Measurements from ENCODE around the gene SHROOM2. TPM values are rescaled to one million over a fixed set of nuclear protein-coding genes. Genes with fewer than 3 reads are reported as not detected.

The SHROOM2 gene
- total RNA-seq, 1 donor from 2014 or later: 8.2 TPM

DNA sequence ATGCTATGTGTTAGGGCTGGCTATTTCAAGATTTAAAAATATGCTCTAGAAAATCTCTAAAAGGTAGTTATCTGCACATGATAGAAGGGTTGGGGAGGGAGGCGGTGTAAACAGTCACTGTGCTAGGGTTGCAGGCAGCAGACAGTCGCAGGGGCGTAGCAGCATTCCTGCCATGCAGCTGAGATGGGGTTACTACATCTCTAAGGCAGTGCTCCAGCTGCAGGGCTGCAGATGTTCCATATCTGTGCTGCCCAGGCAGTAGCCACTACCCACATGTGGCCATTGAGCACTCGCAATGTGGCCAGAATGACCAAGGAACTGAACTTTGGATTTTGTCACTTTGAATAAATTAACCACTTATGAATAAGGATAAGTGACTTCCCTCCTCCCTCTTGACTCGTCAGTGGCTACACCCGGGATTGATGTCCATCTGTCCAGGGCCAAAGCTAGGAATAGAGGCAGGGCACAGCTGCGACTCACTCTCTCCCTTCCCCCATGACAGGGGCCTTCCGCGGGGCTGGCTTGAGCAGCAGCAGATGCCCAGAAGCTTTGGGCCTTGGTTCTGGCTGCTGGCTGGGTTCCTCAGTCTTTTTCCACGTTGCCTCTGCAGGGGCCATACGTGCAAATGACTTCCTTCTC, 101.5 kb downstream of the SHROOM2 start:
- no peaks in the 10 kb centered on the region for H3K27me3 Mint-ChIP-seq (ENCODE audit: unreplicated experiment)
- H3K9me3 Mint-ChIP-seq (ENCODE audit: unreplicated experiment): peaks cover 4% of the 10 kb centered on the region
- no peak overlapping the region for H3K27ac Mint-ChIP-seq (ENCODE audit: unreplicated experiment)
- TF ChIP-seq, protein P1, sequence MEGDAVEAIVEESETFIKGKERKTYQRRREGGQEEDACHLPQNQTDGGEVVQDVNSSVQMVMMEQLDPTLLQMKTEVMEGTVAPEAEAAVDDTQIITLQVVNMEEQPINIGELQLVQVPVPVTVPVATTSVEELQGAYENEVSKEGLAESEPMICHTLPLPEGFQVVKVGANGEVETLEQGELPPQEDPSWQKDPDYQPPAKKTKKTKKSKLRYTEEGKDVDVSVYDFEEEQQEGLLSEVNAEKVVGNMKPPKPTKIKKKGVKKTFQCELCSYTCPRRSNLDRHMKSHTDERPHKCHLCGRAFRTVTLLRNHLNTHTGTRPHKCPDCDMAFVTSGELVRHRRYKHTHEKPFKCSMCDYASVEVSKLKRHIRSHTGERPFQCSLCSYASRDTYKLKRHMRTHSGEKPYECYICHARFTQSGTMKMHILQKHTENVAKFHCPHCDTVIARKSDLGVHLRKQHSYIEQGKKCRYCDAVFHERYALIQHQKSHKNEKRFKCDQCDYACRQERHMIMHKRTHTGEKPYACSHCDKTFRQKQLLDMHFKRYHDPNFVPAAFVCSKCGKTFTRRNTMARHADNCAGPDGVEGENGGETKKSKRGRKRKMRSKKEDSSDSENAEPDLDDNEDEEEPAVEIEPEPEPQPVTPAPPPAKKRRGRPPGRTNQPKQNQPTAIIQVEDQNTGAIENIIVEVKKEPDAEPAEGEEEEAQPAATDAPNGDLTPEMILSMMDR (IDR thresholded peaks at IDR 0.05): no peak
- H3K4me1 Mint-ChIP-seq (ENCODE audit: unreplicated experiment): peaks cover 27% of the 10 kb centered on the region
- H3K4me3 Mint-ChIP-seq (ENCODE audit: unreplicated experiment): no peak overlapping the region
- no peak for DNase-seq (ENCODE audit: extremely low spot score, unreplicated experiment)
- no peaks in the 10 kb centered on the region for H3K36me3 Mint-ChIP-seq (ENCODE audit: unreplicated experiment)

DNA sequence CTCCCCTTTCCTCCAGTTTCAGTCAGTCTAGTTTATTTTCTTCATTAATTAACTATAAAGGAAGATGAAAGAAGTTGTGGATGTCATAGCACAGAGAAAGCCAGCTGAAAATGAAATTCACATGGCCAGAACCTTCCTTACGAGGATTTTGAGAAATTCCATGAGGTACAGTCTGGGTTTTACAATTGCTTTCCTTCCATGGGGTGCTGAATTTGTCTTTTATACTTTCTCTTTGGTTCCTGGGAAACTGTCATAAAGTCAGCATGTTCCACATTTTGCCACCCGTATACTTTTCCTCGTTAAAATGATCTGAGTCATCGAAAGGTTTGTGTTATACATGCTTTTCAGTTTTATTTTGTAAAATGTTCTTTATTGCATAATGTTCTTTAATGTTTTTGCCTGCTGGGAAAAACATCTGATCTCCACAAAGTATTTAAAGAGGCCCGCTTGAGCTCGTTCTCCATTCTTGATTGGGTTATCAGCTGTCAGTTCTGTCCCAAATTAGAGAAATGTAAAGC, 102.8 kb downstream of the SHROOM2 start:
- H3K9me3 Mint-ChIP-seq (ENCODE audit: unreplicated experiment): peaks cover 4% of the 10 kb centered on the region

DNA sequence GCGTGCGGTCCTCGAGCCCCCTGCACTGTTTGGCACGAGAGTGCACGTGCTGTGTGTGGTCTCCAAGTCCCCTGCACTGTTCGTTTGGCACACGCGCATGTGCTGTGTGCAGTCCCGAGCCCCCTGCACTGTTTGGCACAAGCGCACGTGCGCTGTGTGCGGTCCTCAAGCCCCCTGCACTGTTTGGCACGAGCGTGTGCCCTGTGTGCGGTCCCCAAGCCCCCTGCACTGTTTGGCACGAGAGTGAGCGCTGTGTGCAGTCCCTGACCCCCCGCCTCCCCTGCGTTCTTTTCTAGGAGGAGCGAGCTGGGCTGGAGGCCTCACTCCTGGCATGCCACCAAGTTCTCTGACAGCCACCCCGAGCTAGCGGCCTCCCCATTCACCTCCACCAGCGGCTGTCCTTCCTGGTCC, 104.5 kb downstream of the SHROOM2 start:
- no peaks in the 10 kb centered on the region for H3K27me3 Mint-ChIP-seq (ENCODE audit: unreplicated experiment)
- TF ChIP-seq, protein P1 (IDR thresholded peaks at IDR 0.05): no peak
- no peaks in the 10 kb centered on the region for H3K36me3 Mint-ChIP-seq (ENCODE audit: unreplicated experiment)
- peaks cover 4% of the 10 kb centered on the region for H3K9me3 Mint-ChIP-seq (ENCODE audit: unreplicated experiment)
- no peak overlapping the region for H3K27ac Mint-ChIP-seq (ENCODE audit: unreplicated experiment)
- no peak overlapping the region for H3K4me3 Mint-ChIP-seq (ENCODE audit: unreplicated experiment)
- peaks cover 2% of the 10 kb centered on the region for H3K4me1 Mint-ChIP-seq (ENCODE audit: unreplicated experiment)
- no peak for DNase-seq (ENCODE audit: extremely low spot score, unreplicated experiment)

More for the DNA sequence above, 102.8 kb downstream of the SHROOM2 start:
- H3K4me3 Mint-ChIP-seq (ENCODE audit: unreplicated experiment): no peak overlapping the region
- no peak overlapping the region for H3K27ac Mint-ChIP-seq (ENCODE audit: unreplicated experiment)
- H3K36me3 Mint-ChIP-seq (ENCODE audit: unreplicated experiment): no peaks in the 10 kb centered on the region
- no peaks in the 10 kb centered on the region for H3K27me3 Mint-ChIP-seq (ENCODE audit: unreplicated experiment)
- no peak for DNase-seq (ENCODE audit: extremely low spot score, unreplicated experiment)
- H3K4me1 Mint-ChIP-seq (ENCODE audit: unreplicated experiment): peaks cover 15% of the 10 kb centered on the region
- TF ChIP-seq, protein P1 (IDR thresholded peaks at IDR 0.05): no peak

DNA sequence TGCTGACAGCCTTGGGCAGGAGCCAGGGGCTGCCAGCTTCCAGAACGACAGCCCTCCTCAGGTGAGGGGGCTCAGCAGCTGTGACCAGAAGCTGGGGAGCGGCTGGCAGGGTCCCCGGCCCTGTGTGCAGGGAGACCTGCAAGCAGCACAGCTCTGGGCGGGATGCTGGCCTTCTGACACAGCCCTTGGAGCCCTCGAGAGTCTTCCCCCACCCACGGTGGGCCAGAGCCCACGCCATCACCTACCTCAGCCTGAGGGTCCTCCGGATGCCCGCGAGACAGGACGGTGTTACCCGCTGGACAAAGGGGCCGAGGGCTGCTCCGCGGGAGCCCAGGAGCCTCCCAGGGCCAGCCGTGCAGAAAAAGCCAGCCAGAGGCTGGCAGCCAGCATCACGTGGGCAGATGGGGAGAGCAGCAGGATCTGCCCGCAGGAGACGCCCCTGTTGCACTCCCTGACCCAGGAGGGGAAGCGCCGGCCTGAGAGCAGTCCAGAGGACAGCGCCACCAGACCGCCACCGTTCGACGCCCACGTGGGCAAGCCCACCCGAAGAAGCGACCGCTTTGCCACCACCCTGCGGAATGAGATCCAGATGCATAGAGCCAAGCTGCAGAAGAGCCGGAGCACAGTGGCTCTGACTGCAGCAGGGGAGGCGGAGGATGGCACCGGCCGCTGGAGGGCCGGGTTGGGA, 109.1 kb downstream of the SHROOM2 start:
- Mint-ChIP-seq H3K36me3 (ENCODE audit: unreplicated experiment) (no peaks in the 10 kb centered on the region), H3K27me3 (ENCODE audit: unreplicated experiment) (no peaks in the 10 kb centered on the region), H3K27ac (ENCODE audit: unreplicated experiment) (no peak overlapping the region), H3K9me3 (ENCODE audit: unreplicated experiment) (peaks cover 4% of the 10 kb centered on the region), H3K4me1 (ENCODE audit: unreplicated experiment) (peaks cover 33% of the 10 kb centered on the region), H3K4me3 (ENCODE audit: unreplicated experiment) (no peak overlapping the region)
- TF ChIP-seq, protein P1 (IDR thresholded peaks at IDR 0.05): no peak
- DNase-seq (ENCODE audit: extremely low spot score, unreplicated experiment): no peak

DNA sequence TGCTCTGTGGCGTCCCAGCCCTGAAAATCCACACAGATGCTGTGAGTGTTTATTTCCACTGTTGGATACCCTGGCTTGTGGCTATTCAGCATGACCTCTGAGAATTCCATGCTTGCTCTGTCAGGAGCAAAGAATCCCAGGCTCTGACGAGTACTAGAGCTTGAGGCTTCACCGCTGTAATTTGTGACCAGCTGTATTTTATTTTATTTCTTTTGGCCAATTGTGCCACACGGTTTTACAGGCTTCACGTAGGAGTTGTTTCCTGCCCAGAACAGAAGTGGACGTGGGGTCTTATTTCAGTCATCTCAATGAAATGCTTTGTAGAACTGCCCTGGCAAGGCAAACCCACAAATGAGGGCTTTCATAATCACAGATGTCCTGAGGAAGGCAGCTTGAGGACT, 111.5 kb downstream of the SHROOM2 start:
- Mint-ChIP-seq H3K27me3 (ENCODE audit: unreplicated experiment) (no peaks in the 10 kb centered on the region), H3K36me3 (ENCODE audit: unreplicated experiment) (no peaks in the 10 kb centered on the region), H3K9me3 (ENCODE audit: unreplicated experiment) (peaks cover 7% of the 10 kb centered on the region), H3K4me3 (ENCODE audit: unreplicated experiment) (peak overlapping the region; percentile 73), H3K4me1 (ENCODE audit: unreplicated experiment) (peaks cover 51% of the 10 kb centered on the region), H3K27ac (ENCODE audit: unreplicated experiment) (peak overlapping the region; percentile 98)
- TF ChIP-seq, protein P1 (IDR thresholded peaks at IDR 0.05): no peak
- no peak for DNase-seq (ENCODE audit: extremely low spot score, unreplicated experiment)

All from osteocyte (in vitro differentiated cells).